Measurements from ENCODE around the gene ANKRD45. TPM values are rescaled to one million over a fixed set of nuclear protein-coding genes. Genes with fewer than 3 reads are reported as not detected.
"Not testable (repeated sequence)": the region's sequence is repeated elsewhere in the genome, so short reads cannot be mapped to it uniquely, and the experiment has no call there.

Gene ANKRD45
- total and polyA plus RNA-seq, 9 donors: 0.30 to 7.1 (median 2.5) TPM

GRCh38 chr1:173648880-173649605 lies 20.6 kb downstream of the ANKRD45 start:
- Histone ChIP-seq H3K36me3 (no peaks in the 10 kb centered on the region), H3K4me1 (ENCODE audit: insufficient read depth) (no peaks in the 10 kb centered on the region), H3K9me3 (no peaks in the 10 kb centered on the region), H3K27me3 (no peaks in the 10 kb centered on the region), H3K27ac (no peak overlapping the region), H3K4me3 (no peak overlapping the region)
- no peak for DNase-seq
- no peak for TF ChIP-seq POLR2A (IDR thresholded peaks at IDR 0.05)
- no peak for TF ChIP-seq EP300 (IDR thresholded peaks at IDR 0.05)
- no peak for TF ChIP-seq CTCF (IDR thresholded peaks at IDR 0.05)
- intact Hi-C loops (cut with DNase I): no loop called here

GRCh38 chr1:173646656-173647055 lies 23.0 kb downstream of the ANKRD45 start:
- intact Hi-C loops (cut with DNase I): no loop called here
- Histone ChIP-seq H3K4me3 (no peak overlapping the region), H3K4me1 (ENCODE audit: insufficient read depth) (no peaks in the 10 kb centered on the region), H3K9me3 (no peaks in the 10 kb centered on the region), H3K27ac (no peak overlapping the region), H3K36me3 (no peaks in the 10 kb centered on the region), H3K27me3 (no peaks in the 10 kb centered on the region)
- TF ChIP-seq POLR2A (IDR thresholded peaks at IDR 0.05) (no peak), EP300 (IDR thresholded peaks at IDR 0.05) (no peak), CTCF (IDR thresholded peaks at IDR 0.05) (no peak)
- DNase-seq: no peak
- 77 to 81% (median 81%) methylated on average over 3 of the region's 3 CpGs for WGBS, 3 donors

GRCh38 chr1:173642450-173643139 lies 27.1 kb downstream of the ANKRD45 start:
- H3K27me3 ChIP-seq; H3K36me3 ChIP-seq; H3K4me3 ChIP-seq; H3K4me1 ChIP-seq (ENCODE audit: insufficient read depth); intact Hi-C loops (cut with DNase I); H3K9me3 ChIP-seq; H3K27ac ChIP-seq; DNase-seq: not testable (repeated sequence)
- WGBS, 3 donors: 92 to 96% (median 96%) methylated on average over 4 of the region's 4 CpGs

- peaks cover 1% of the 10 kb centered on the region for H3K4me1 ChIP-seq (ENCODE audit: insufficient read depth)
- no peak overlapping the region for H3K4me3 ChIP-seq
- no peak overlapping the region for H3K27ac ChIP-seq
- intact Hi-C loops (cut with DNase I): no loop called here
- no peak for TF ChIP-seq CTCF (IDR thresholded peaks at IDR 0.05)
- no peak for TF ChIP-seq POLR2A (IDR thresholded peaks at IDR 0.05)
- whole genome bisulfite sequencing, 3 donors: 22 to 24% (median 23%) methylated on average over 2 of the region's 2 CpGs
- H3K36me3 ChIP-seq: no peaks in the 10 kb centered on the region
- H3K9me3 ChIP-seq: no peaks in the 10 kb centered on the region
- H3K27me3 ChIP-seq: no peaks in the 10 kb centered on the region
- DNase-seq: no peak
Measured at GRCh38 chr1:173639102-173639501, 30.5 kb downstream of the ANKRD45 start.
